Measurements from ENCODE around the gene EEF2K.

DNA sequence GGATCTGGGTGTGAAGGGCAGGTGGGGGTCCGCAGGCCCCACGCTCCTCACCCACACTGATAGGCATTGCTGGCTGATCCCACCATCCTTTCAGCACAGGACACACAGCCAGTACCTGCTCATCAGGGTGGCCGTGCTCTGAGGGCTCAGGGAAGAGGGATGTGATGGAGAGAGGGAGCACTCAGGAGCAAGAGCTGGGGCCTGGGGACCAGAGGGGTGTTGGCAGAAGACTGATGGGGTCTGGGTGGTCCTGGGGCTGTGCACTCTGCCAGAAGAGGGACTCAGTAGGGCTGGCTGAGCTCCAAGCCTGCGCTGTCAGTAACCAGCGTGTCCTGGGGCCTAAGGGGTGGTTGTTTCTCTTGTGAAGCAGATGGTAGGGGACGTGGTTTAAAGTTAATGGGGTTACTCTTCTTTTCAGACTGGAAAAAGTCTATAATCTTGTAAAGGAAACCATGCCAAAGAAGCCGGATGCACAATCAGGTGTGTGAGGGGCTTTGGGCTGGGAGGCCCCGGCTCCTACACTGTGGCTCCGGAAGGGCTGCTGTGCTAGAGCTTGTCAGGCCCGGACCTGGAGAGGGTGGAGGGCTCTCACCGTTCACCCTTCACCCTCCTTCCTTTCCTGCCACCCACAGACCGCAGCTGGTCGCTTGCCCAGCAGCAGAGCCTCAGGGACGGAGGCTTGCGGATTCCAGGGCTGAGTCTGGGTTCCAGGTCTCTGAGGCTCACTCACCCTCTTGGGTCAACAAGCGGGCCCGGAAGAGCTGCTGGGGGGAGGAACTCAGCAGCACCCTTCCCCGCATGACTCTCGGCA, 118.9 kb downstream of the EEF2K start:
- TF ChIP-seq GATA2 (IDR thresholded peaks at IDR 0.05; ENCODE audit: low read depth, low read length): no peak
- TF ChIP-seq GATA3 (IDR thresholded peaks at IDR 0.05; ENCODE audit: low read depth, low read length): no peak
